Osteocyte (in vitro differentiated cells): ENCODE data around the gene SRA1. TPM values are rescaled to one million over a fixed set of nuclear protein-coding genes. Genes with fewer than 3 reads are reported as not detected.
"Not testable (repeated sequence)": the region's sequence is repeated elsewhere in the genome, so short reads cannot be mapped to it uniquely, and the experiment has no call there.

Experiments used
- DNase-seq: peaks from one replicate; pipeline ENCODE4 v3.0.0; 2021; ENCODE audit warnings: mixed read lengths; ENCODE audit not compliant: unreplicated experiment; ENCODE audit errors: extremely low spot score
- H3K27ac Mint-ChIP-seq: one replicate; pipeline ENCODE4 v1.8.0; 2021; ENCODE audit warnings: mild to moderate bottlenecking, mixed read lengths; ENCODE audit not compliant: unreplicated experiment
- H3K27me3 Mint-ChIP-seq: one replicate; pipeline ENCODE4 v1.8.0; 2021; ENCODE audit warnings: mixed read lengths; ENCODE audit not compliant: unreplicated experiment
- H3K36me3 Mint-ChIP-seq: one replicate; pipeline ENCODE4 v1.8.0; 2021; ENCODE audit warnings: mixed read lengths; ENCODE audit not compliant: unreplicated experiment
- H3K4me1 Mint-ChIP-seq: one replicate; pipeline ENCODE4 v1.8.0; 2021; ENCODE audit warnings: mixed read lengths; ENCODE audit not compliant: unreplicated experiment
- H3K4me3 Mint-ChIP-seq: one replicate; pipeline ENCODE4 v1.8.0; 2021; ENCODE audit warnings: mild to moderate bottlenecking, moderate library complexity, mixed read lengths; ENCODE audit not compliant: unreplicated experiment
- H3K9me3 Mint-ChIP-seq: one replicate; pipeline ENCODE4 v1.8.0; 2021; ENCODE audit warnings: mixed read lengths; ENCODE audit not compliant: unreplicated experiment
- CTCF ChIP-seq: fragments of 200-600 bp; sonication (generic); IDR thresholded peaks from 2 replicates; pipeline ENCODE4 v1.5.0; 2021; ENCODE audit warnings: antibody characterized with exemption, mild to moderate bottlenecking, moderate library complexity
- total RNA-seq: library from RNA; stranded (reverse); gene quantifications from 2 replicates; pipeline ENCODE4 v1.2.1, GENCODE V29; 2021

SRA1 gene
- total RNA-seq, 1 donor from 2014 or later: 41.9 TPM

GRCh38 chr5:140587495-140587894 lies 30.2 kb upstream of the SRA1 start:
- TF ChIP-seq CTCF: no peak
- H3K4me1 Mint-ChIP-seq: peaks cover 12% of the 10 kb centered on the region
- no peak overlapping the region for H3K4me3 Mint-ChIP-seq
- no peak for DNase-seq
- no peak overlapping the region for H3K27ac Mint-ChIP-seq
- no peaks in the 10 kb centered on the region for H3K36me3 Mint-ChIP-seq
- H3K9me3 Mint-ChIP-seq: peaks cover 9% of the 10 kb centered on the region
- peaks cover 26% of the 10 kb centered on the region for H3K27me3 Mint-ChIP-seq

- not testable (repeated sequence) for H3K36me3 Mint-ChIP-seq, H3K27ac Mint-ChIP-seq, H3K9me3 Mint-ChIP-seq, H3K4me3 Mint-ChIP-seq, DNase-seq
- Mint-ChIP-seq H3K4me1 (peaks cover 18% of the 10 kb centered on the region), H3K27me3 (peaks cover 24% of the 10 kb centered on the region)
These were observed 22.0 kb upstream of the SRA1 start for GRCh38 chr5:140579188-140579747.

- DNase-seq: no peak
- Mint-ChIP-seq H3K4me3 (no peak overlapping the region), H3K27ac (peak overlapping the region; percentile 78), H3K27me3 (peaks cover 12% of the 10 kb centered on the region), H3K36me3 (no peaks in the 10 kb centered on the region), H3K9me3 (no peaks in the 10 kb centered on the region), H3K4me1 (peaks cover 23% of the 10 kb centered on the region)
- no peak for TF ChIP-seq CTCF
These were observed 19.5 kb upstream of the SRA1 start for GRCh38 chr5:140576776-140577201.

- Mint-ChIP-seq H3K36me3 (peaks cover 2% of the 10 kb centered on the region), H3K27ac (no peak overlapping the region), H3K9me3 (no peaks in the 10 kb centered on the region), H3K4me3 (no peak overlapping the region), H3K4me1 (peaks cover 21% of the 10 kb centered on the region), H3K27me3 (peaks cover 2% of the 10 kb centered on the region)
- DNase-seq: no peak
- peak; percentile 10 for TF ChIP-seq CTCF
These were observed 18.0 kb upstream of the SRA1 start for GRCh38 chr5:140575309-140575708.

- no peak overlapping the region for H3K4me3 Mint-ChIP-seq
- H3K27me3 Mint-ChIP-seq: no peaks in the 10 kb centered on the region
- TF ChIP-seq CTCF: no peak
- peak overlapping the region; percentile 56 for H3K27ac Mint-ChIP-seq
- H3K4me1 Mint-ChIP-seq: peaks cover 21% of the 10 kb centered on the region
- no peaks in the 10 kb centered on the region for H3K9me3 Mint-ChIP-seq
- DNase-seq: peak; percentile 44
- H3K36me3 Mint-ChIP-seq: peaks cover 2% of the 10 kb centered on the region
These were observed 16.9 kb upstream of the SRA1 start for GRCh38 chr5:140574165-140574564.

- H3K27ac Mint-ChIP-seq: peak overlapping the region; percentile 56
- H3K27me3 Mint-ChIP-seq: no peaks in the 10 kb centered on the region
- peaks cover 4% of the 10 kb centered on the region for H3K36me3 Mint-ChIP-seq
- no peaks in the 10 kb centered on the region for H3K9me3 Mint-ChIP-seq
- peak; percentile 78 for DNase-seq
- H3K4me3 Mint-ChIP-seq: no peak overlapping the region
- no peak for TF ChIP-seq CTCF
- H3K4me1 Mint-ChIP-seq: peaks cover 21% of the 10 kb centered on the region
These were observed 16.4 kb upstream of the SRA1 start for GRCh38 chr5:140573683-140574082.
